LNCAP (cell line): ENCODE results near the gene C3orf20.

Experiments used
- TF ChIP-seq, protein P1 (sequence below): fragments of 450-650 bp; IDR thresholded peaks from 2 replicates; pipeline ENCODE4 v1.5.1; 2017; ENCODE audit warnings: mild to moderate bottlenecking

Gene C3orf20

DNA sequence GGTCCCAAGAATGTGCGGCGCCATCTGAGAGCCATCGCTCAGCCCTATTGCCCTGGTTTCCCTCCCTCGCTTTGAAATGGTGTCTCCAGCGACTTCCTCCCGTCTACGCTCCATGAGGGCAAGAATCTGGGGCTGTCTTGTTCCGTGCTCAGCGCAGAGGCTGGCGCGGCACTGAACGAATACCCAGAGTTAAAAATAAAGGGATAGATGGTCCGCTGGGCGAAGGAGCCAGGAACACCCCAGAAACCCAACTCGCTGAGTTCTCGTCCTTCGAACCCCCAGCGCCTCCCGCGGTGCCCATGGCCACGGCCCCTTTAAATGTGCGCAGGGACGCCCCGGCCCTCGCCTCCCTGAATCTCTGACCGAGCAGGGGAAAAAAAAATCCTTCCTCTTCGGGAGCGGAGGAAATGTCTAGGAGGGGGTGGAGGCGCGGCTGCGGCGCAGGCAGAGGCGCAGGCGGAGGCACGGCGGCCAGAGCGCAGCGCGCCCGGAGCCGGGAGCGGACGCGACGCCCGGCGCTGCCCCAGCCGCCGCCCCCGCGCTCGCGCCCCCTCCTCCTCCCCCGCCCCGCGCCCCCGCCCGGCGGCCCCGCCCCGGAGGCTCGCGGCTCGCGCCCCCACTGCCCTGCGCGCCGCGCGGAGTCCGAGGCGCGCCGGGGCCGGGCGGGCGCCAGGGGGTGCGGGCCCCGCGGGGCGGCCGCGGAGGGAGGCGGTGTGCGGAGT lies 135.3 kb downstream of the C3orf20 start:
- TF ChIP-seq, protein P1, sequence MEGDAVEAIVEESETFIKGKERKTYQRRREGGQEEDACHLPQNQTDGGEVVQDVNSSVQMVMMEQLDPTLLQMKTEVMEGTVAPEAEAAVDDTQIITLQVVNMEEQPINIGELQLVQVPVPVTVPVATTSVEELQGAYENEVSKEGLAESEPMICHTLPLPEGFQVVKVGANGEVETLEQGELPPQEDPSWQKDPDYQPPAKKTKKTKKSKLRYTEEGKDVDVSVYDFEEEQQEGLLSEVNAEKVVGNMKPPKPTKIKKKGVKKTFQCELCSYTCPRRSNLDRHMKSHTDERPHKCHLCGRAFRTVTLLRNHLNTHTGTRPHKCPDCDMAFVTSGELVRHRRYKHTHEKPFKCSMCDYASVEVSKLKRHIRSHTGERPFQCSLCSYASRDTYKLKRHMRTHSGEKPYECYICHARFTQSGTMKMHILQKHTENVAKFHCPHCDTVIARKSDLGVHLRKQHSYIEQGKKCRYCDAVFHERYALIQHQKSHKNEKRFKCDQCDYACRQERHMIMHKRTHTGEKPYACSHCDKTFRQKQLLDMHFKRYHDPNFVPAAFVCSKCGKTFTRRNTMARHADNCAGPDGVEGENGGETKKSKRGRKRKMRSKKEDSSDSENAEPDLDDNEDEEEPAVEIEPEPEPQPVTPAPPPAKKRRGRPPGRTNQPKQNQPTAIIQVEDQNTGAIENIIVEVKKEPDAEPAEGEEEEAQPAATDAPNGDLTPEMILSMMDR: no peak

DNA sequence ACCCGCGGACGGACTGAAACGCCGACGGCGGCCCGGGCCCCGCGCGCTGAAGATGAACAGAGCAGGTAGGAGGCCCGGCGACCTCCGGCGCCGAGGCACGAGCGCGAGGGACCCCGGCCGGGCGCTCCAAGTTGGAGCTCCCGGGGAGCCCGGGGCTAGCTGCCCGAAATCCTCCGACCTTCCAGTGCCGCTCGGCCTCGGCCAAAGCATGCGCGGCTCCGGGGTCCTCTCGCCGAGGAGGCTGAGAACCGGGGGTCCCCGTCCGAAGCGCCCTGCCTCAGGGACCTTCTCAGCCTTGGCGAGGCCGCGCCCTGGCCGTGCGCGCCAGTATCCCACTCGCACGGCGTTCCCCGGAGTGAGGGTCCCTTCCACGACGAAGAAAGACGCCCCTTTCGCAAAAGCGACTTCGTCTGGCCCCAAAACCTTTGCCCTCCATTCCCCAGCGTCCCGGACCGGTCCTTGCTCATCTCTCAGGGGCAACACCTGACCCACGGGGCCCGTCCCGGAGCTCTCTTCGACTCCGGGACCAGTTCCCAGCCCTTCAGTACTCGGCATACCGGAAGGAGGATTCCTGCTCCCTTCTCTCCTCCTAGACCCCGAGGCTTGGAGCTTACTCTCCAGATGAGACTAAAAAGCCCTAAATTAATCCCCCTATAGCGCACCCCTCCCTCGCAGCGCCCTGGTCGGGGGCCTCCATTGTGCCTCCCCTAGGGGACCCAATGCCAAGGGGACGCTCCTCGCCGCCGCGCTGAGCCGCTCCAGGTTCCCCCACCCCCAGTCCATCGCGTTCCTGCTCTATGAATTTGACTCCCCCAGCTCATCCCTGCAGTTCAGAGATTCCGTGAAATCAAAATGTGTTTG lies 136.1 kb downstream of the C3orf20 start:
- TF ChIP-seq, protein P1: no peak

DNA sequence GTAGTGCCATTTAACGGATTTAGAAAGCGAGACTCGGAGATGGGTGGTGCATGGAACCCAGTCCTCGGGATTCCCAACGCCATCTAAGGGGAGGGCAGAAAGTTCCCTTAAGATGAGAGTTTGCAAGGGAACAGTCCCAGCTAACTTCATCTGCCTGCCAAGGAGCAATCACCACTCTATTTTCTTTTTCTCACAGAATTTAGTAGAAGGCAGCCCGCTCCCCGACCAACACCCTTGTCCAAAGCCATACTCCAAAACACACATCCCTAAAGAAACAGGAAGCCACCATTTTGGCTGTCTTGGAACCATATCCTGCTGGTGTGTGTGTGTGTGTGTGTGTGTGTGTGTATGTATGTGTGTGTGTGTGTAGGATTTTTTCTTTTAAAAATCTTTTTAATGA lies 136.7 kb downstream of the C3orf20 start:
- TF ChIP-seq, protein P1: no peak

DNA sequence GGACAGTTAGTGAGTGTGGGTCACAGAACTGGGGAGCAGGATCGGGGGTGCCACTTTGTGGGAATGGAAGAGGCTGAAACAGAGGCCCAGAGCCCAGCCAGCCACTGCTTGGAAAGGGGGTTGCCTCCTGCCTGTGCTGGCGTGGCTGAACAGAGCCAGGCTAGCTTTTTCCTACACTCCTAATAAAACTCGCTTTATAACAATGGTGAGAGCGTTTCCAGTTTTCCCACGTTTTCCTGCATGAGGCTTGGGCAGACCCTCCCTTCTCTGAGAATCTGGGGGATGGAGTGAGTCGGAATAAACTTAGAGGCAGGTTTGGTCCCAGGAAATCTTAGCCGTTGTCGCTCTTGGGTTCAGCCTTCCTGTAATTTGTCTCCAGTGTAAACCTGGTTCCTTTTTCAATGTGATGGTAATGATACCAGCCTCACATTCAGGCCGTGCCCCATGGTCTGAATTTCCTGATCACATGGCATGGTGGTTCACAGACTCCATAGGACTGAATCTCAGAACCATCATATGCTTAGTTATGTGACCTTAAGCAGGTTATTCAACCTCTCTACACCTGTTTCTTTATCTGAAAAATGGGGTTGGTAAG lies 137.4 kb downstream of the C3orf20 start:
- TF ChIP-seq, protein P1: no peak

DNA sequence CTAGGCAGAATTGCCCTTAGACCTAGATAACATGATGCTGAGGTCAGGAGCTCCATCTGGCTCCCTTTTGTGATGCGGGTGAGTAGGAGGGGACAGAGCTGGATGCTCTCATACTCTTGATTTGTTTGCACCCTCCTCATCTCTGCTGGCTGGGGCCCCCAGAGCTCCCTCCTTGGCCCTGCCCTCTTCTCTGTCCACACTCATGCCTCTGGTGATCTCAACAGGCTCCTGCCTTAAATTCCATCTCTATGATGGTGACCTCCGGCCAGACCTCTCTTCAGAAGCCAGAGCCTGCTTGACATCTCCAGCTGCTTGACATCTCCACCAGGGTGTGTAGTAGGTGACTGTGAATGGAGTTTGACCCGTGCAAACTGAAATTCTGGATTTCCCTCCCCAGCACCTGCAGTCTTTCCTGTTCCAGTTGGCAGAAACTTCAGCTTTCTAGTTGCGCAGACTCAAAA lies 139.5 kb downstream of the C3orf20 start:
- TF ChIP-seq, protein P1: no peak

DNA sequence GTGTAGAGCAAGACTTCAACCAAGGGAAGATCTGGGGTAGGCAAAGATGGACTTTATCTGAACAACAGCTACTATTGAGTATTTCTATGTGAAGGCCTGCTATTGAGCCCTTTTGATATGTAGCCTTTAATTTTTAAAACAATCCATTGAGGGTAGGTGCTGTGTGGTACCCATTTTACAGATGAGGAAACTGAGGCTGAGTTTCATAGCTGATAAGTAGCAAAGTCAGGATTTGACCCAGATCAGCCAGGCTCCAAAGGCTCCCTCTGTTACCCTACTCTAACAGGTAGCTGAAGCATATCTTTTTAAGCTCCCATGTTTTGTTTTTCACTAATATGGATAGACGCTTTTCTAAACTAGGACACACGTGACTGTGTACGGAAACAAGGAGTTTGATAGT lies 141.4 kb downstream of the C3orf20 start:
- TF ChIP-seq, protein P1: no peak

DNA sequence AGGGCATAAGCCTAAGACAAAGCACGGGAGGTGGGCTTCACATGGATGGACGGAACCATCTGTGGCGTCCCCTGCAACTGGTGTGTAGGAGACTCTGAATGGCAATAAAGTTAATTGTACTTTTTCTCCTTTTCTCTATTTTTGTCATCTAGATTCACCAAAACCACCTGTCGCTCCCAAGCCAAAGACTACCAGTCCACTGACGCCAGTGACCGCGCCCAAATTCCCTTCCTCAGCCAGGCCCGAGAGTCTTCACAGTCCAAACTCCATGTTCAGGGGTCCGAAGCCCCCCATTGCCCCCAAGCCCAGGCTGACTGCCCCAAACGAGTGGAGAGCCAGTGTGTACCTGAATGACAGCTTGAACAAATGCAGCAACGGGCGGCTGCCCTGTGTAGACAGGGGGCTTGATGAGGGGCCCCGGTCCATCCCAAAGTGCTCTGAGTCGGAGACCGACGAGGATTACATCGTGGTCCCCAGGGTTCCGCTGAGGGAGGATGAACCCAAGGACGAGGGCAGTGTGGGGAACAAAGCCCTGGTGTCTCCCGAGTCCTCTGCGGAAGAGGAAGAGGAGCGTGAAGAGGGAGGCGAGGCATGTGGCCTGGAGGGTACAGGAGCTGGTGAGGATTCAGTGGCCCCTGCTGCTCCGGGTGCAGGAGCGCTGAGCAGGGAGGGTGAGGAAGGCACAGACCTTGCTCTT lies 144.0 kb downstream of the C3orf20 start, which contains the start of gene FGD5:
TSS of gene FGD5 (plus strand) at position 159 of the 697 bp plus-strand sequence. CDS start at position 269, 110 bp downstream.
- TF ChIP-seq, protein P1: no peak
